ENCODE measurements around the gene TMX3.

- TF ChIP-seq CTCF (IDR thresholded peaks at IDR 0.05): no peak
- no peak for TF ChIP-seq POLR2A (IDR thresholded peaks at IDR 0.05)
These were observed 8.6 kb upstream of the TMX3 start for GRCh38 chr18:68723539-68723938.

Data from testis (tissue), 2 donors.